H1 (cell line): ENCODE measurements around the gene TUBA3C.

Experiments
- CHD1 ChIP-seq: IDR thresholded peaks from 2 replicates; pipeline ENCODE4 v1.6.1; 2012; ENCODE audit warnings: low read depth, low read length, improper control_type of control experiment
- CREB1 ChIP-seq: IDR thresholded peaks from 2 replicates; pipeline ENCODE4 v1.6.1; 2012; ENCODE audit warnings: inconsistent platforms
- EP300 ChIP-seq, 2 experiments: IDR thresholded peaks; 1 replicate in 1 of 2; 2 replicates in 1 of 2; pipeline ENCODE4 v1.6.1; 2011 to 2012; ENCODE audit warnings: low read depth in 2 of 2, low read length in 2 of 2, mild to moderate bottlenecking in 2 of 2, borderline replicate concordance in 1 of 2, inconsistent platforms in 1 of 2, moderate library complexity in 1 of 2
- EZH2 ChIP-seq: fragments of 200-600 bp; sonication (generic); IDR thresholded peaks from 2 replicates; pipeline ENCODE4 v1.7.1; 2012; ENCODE audit warnings: low read depth, mild to moderate bottlenecking, moderate library complexity, low read length, inconsistent platforms; ENCODE audit not compliant: severe bottlenecking
- HDAC2 ChIP-seq, 2 experiments: fragments of 300-600 bp in 1 of 2; sonication (generic) in 1 of 2; IDR thresholded peaks; 2 replicates each; pipeline ENCODE4 v1.6.1; 2011 to 2012; ENCODE audit warnings: low read depth in 2 of 2, low read length in 2 of 2, mild to moderate bottlenecking in 2 of 2, moderate library complexity in 2 of 2, borderline replicate concordance in 1 of 2, inconsistent platforms in 1 of 2
- POLR2A ChIP-seq, 2 experiments: IDR thresholded peaks; 1 replicate in 1 of 2; 2 replicates in 1 of 2; pipeline ENCODE4 v1.6.1; 2011; ENCODE audit warnings: low read depth in 2 of 2, low read length in 2 of 2, mild to moderate bottlenecking in 2 of 2; ENCODE audit errors: control extremely low read depth in 1 of 2
- RAD21 ChIP-seq, 2 experiments: IDR thresholded peaks in 1 of 2; conservative IDR thresholded peaks in 1 of 2; 2 replicates each; pipeline ENCODE4 v1.6.1; 2011; ENCODE audit warnings: low read depth in 2 of 2, low read length in 2 of 2, improper control_type of control experiment in 1 of 2, inconsistent platforms in 1 of 2, mild to moderate bottlenecking in 1 of 2, moderate library complexity in 1 of 2
- ZNF274 ChIP-seq: IDR thresholded peaks from 2 replicates; pipeline ENCODE4 v1.7.0; 2012; ENCODE audit warnings: low read length, borderline replicate concordance; ENCODE audit errors: extremely low read depth
- TF ChIP-seq, protein P1 (sequence below), 3 experiments: IDR thresholded peaks; 1 replicate in 2 of 3; 2 replicates in 1 of 3; pipeline versions ENCODE4 v1.5.1 to v1.6.1; 2011; ENCODE audit warnings: low read length in 3 of 3, mild to moderate bottlenecking in 3 of 3, inconsistent platforms in 2 of 3, low read depth in 1 of 3, moderate library complexity in 1 of 3; ENCODE audit not compliant: insufficient read depth in 1 of 3; ENCODE audit errors: control extremely low read depth in 1 of 3

DNA sequence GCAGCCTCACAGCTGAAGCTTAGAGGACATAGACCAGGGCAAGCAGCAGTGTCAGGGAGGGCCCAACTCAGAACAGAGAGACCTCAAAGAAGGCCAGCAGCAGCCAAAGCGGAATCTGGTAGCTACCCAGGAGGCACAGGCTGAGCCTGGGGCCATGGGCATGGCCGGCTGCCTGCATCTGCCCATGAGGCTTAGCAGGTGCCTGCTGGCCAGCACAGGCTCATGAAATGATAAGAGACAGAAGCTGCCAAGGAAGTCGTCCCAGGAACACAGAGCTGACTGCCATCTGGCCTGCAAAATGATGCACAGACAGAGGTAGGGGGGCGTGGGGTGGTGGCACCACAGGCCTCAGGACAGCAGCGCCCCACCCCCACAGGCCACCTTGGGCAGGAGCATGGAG lies 29.2 kb downstream of the TUBA3C start:
- TF ChIP-seq EP300 (IDR thresholded peaks at IDR 0.05; ENCODE audit: borderline replicate concordance in 1 of 2, low read depth in 2 of 2, low read length in 2 of 2) (no peak), HDAC2 (IDR thresholded peaks at IDR 0.05; ENCODE audit: borderline replicate concordance in 1 of 2, low read depth in 2 of 2, low read length in 2 of 2) (no peak), CHD1 (no peak), EZH2 (no peak), CREB1 (no peak), ZNF274 (no peak), POLR2A (IDR thresholded peaks at IDR 0.05; ENCODE audit: control extremely low read depth in 1 of 2, low read depth in 2 of 2, low read length in 2 of 2) (no peak), RAD21 (IDR thresholded peaks at IDR 0.05 in 1 of 2, conservative IDR thresholded peaks at IDR 0.05 in 1 of 2; ENCODE audit: low read depth in 2 of 2, low read length in 2 of 2) (no peak)
- TF ChIP-seq, protein P1, sequence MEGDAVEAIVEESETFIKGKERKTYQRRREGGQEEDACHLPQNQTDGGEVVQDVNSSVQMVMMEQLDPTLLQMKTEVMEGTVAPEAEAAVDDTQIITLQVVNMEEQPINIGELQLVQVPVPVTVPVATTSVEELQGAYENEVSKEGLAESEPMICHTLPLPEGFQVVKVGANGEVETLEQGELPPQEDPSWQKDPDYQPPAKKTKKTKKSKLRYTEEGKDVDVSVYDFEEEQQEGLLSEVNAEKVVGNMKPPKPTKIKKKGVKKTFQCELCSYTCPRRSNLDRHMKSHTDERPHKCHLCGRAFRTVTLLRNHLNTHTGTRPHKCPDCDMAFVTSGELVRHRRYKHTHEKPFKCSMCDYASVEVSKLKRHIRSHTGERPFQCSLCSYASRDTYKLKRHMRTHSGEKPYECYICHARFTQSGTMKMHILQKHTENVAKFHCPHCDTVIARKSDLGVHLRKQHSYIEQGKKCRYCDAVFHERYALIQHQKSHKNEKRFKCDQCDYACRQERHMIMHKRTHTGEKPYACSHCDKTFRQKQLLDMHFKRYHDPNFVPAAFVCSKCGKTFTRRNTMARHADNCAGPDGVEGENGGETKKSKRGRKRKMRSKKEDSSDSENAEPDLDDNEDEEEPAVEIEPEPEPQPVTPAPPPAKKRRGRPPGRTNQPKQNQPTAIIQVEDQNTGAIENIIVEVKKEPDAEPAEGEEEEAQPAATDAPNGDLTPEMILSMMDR (IDR thresholded peaks at IDR 0.05; ENCODE audit: control extremely low read depth in 1 of 3, insufficient read depth in 1 of 3, low read depth in 1 of 3, low read length in 3 of 3): no peak
